Thyroid gland (tissue), 4 donors: Measurements from ENCODE around the gene VAMP8.
"Not testable (repeated sequence)": the region's sequence is repeated elsewhere in the genome, so short reads cannot be mapped to it uniquely, and the experiment has no call there.

Experiments
- CTCF ChIP-seq, 6 experiments: fragments of 200-600 bp in 3 of 6; fragments of 450-650 bp in 3 of 6; sonication (generic) in 3 of 6; IDR thresholded peaks; one replicate each; pipeline ENCODE4 v1.5.1; 2016 to 2019; ENCODE audit warnings: antibody characterized with exemption in 6 of 6, mild to moderate bottlenecking in 2 of 6, inconsistent platforms in 1 of 6, moderate library complexity in 1 of 6
- POLR2A ChIP-seq, 2 donors: fragments of 450-650 bp; IDR thresholded peaks; one replicate each; pipeline ENCODE4 v1.6.1; 2017; ENCODE audit warnings: antibody characterized with exemption in 2 of 2, mild to moderate bottlenecking in 2 of 2, moderate library complexity in 1 of 2

DNA sequence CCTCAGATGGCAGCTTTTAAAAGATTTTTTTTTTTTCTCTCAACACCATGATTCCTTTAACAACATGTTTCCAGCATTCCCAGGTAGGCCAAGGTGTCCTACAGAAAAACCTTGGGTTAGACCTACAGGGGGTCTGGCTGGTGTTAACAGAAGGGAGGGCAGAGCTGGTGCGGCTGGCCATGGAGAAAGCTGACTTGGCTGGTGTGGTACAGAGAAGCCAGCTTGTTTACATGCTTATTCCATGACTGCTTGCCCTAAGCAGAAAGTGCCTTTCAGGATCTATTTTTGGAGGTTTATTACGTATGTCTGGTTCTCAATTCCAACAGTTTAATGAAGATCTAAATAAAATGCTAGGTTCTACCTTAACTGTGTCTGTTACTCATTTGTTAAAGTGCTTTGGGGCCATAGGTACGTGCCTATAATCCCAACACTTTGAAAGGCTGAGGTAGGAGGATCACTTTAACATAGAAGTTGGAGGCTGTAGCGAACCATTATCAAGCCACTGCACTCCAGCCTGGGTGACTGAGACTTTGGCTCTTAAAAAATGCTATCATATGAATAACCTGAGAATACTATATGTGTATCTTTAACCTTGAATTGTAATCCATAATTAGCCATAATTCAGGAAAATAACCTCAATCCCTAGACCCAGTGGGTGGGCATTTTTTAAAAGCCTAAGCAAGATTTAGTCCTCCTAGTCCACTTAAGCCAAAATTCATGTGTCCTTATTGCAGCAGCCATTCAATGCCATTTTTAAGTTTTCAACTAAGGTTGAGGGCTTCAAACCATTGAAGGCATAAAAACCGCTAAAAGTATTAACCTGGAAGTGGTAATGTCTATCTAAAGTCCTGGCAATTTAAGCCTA lies 32.2 kb upstream of the VAMP8 start:
- not testable (repeated sequence) for TF ChIP-seq CTCF, POLR2A (IDR thresholded peaks at IDR 0.05)
